ENCODE measurements around the gene ATG4B.
A peak's percentile ranks its signal among the peaks of the same experiment; 100 is the strongest.

The ATG4B gene

GRCh38 chr2:241629762-241630435 is 7.6 kb upstream of the ATG4B start:
- no peak overlapping the region for H3K4me3 ChIP-seq (IDR thresholded peaks at IDR 0.05; ENCODE audit: insufficient read depth, low read depth, low read length)
- no peak overlapping the region for H2AFZ ChIP-seq (ENCODE audit: low read depth)
- no peak overlapping the region for H3K27ac ChIP-seq
- no peaks in the 10 kb centered on the region for H4K20me1 ChIP-seq (ENCODE audit: insufficient read depth)
- H3K27me3 ChIP-seq (ENCODE audit: insufficient read depth, low read depth): no peaks in the 10 kb centered on the region
- H3K4me2 ChIP-seq: no peak overlapping the region
- H3K4me1 ChIP-seq (ENCODE audit: low read depth, poor library complexity, severe bottlenecking): no peaks in the 10 kb centered on the region
- no peaks in the 10 kb centered on the region; the same call in 1 of the 2 replicates for H3K36me3 ChIP-seq (ENCODE audit: insufficient read depth)
- H3K79me2 ChIP-seq (ENCODE audit: insufficient read depth, low read depth): peaks cover 31% of the 10 kb centered on the region
- H3K9ac ChIP-seq: no peak overlapping the region
- no peak for TF ChIP-seq CTCF (conservative IDR thresholded peaks at IDR 0.05; ENCODE audit: low read depth, low read length)

- Histone ChIP-seq H3K9ac (no peak overlapping the region), H3K27ac (no peak overlapping the region), H3K79me2 (ENCODE audit: insufficient read depth, low read depth) (peaks cover 41% of the 10 kb centered on the region), H3K36me3 (ENCODE audit: insufficient read depth) (no peaks in the 10 kb centered on the region; the same call in 1 of the 2 replicates), H4K20me1 (ENCODE audit: insufficient read depth) (no peaks in the 10 kb centered on the region), H3K4me2 (no peak overlapping the region), H3K27me3 (ENCODE audit: insufficient read depth, low read depth) (no peaks in the 10 kb centered on the region), H3K4me3 (IDR thresholded peaks at IDR 0.05; ENCODE audit: insufficient read depth, low read depth, low read length) (no peak overlapping the region), H2AFZ (ENCODE audit: low read depth) (no peak overlapping the region), H3K4me1 (ENCODE audit: low read depth, poor library complexity, severe bottlenecking) (peaks cover 11% of the 10 kb centered on the region)
- no peak for TF ChIP-seq CTCF (conservative IDR thresholded peaks at IDR 0.05; ENCODE audit: low read depth, low read length)
Measured at GRCh38 chr2:241632478-241633325, 4.8 kb upstream of the ATG4B start.

- Histone ChIP-seq H2AFZ (ENCODE audit: low read depth) (no peak overlapping the region), H3K27ac (no peak overlapping the region), H3K4me2 (no peak overlapping the region), H3K79me2 (ENCODE audit: insufficient read depth, low read depth) (peaks cover 41% of the 10 kb centered on the region), H3K36me3 (ENCODE audit: insufficient read depth) (no peaks in the 10 kb centered on the region; the same call in 1 of the 2 replicates), H4K20me1 (ENCODE audit: insufficient read depth) (no peaks in the 10 kb centered on the region), H3K27me3 (ENCODE audit: insufficient read depth, low read depth) (no peaks in the 10 kb centered on the region), H3K4me1 (ENCODE audit: low read depth, poor library complexity, severe bottlenecking) (peaks cover 16% of the 10 kb centered on the region), H3K4me3 (IDR thresholded peaks at IDR 0.05; ENCODE audit: insufficient read depth, low read depth, low read length) (no peak overlapping the region), H3K9ac (no peak overlapping the region)
- no peak for TF ChIP-seq CTCF (conservative IDR thresholded peaks at IDR 0.05; ENCODE audit: low read depth, low read length)
Measured at GRCh38 chr2:241633561-241633960, 3.9 kb upstream of the ATG4B start.

GRCh38 chr2:241635756-241636155 is 1.7 kb upstream of the ATG4B start:
- Histone ChIP-seq H3K4me3 (IDR thresholded peaks at IDR 0.05; ENCODE audit: insufficient read depth, low read depth, low read length) (peak overlapping the region; percentile 92), H3K4me2 (peak overlapping the region; percentile 78), H2AFZ (ENCODE audit: low read depth) (peak overlapping the region; percentile 70), H4K20me1 (ENCODE audit: insufficient read depth) (peaks cover 8% of the 10 kb centered on the region; the same call in 1 of the 2 replicates), H3K27me3 (ENCODE audit: insufficient read depth, low read depth) (no peaks in the 10 kb centered on the region), H3K36me3 (ENCODE audit: insufficient read depth) (no peaks in the 10 kb centered on the region; the same call in 1 of the 2 replicates), H3K4me1 (ENCODE audit: low read depth, poor library complexity, severe bottlenecking) (peaks cover 22% of the 10 kb centered on the region), H3K79me2 (ENCODE audit: insufficient read depth, low read depth) (peaks cover 61% of the 10 kb centered on the region), H3K9ac (peak overlapping the region; percentile 73), H3K27ac (peak overlapping the region; percentile 56)
- TF ChIP-seq CTCF (conservative IDR thresholded peaks at IDR 0.05; ENCODE audit: low read depth, low read length): no peak
